ENCODE data around the gene SIX2. TPM values are rescaled to one million over a fixed set of nuclear protein-coding genes. Genes with fewer than 3 reads are reported as not detected.
A peak's percentile ranks its signal among the peaks of the same experiment; 100 is the strongest.

The SIX2 gene
- total RNA-seq, 2 experiments from 2014 or later: not detected

GRCh38 chr2:45033302-45033701 lies 24.1 kb upstream of the SIX2 start:
- Mint-ChIP-seq H3K27ac (no peak overlapping the region), H3K36me3 (ENCODE audit: low read depth) (no peaks in the 10 kb centered on the region), H3K27me3 (peaks cover 7% of the 10 kb centered on the region), H3K4me3 (no peak overlapping the region), H3K4me1 (no peaks in the 10 kb centered on the region), H3K9me3 (no peaks in the 10 kb centered on the region)
- ChIA-PET POLR2A (no interaction called here), CTCF (no interaction called here)
- DNase-seq: no peak

- ChIA-PET POLR2A (no interaction called here), CTCF (no interaction called here)
- Mint-ChIP-seq H3K4me3 (no peak overlapping the region), H3K4me1 (no peaks in the 10 kb centered on the region), H3K27ac (no peak overlapping the region), H3K9me3 (no peaks in the 10 kb centered on the region), H3K36me3 (ENCODE audit: low read depth) (no peaks in the 10 kb centered on the region), H3K27me3 (peaks cover 7% of the 10 kb centered on the region)
- DNase-seq: no peak
Observed at GRCh38 chr2:45031028-45031427, 21.8 kb upstream of the SIX2 start.

GRCh38 chr2:45030553-45030952 lies 21.3 kb upstream of the SIX2 start:
- no peaks in the 10 kb centered on the region for H3K36me3 Mint-ChIP-seq (ENCODE audit: low read depth)
- CTCF ChIA-PET: no interaction called here

GRCh38 chr2:45029215-45029614 lies 20.0 kb upstream of the SIX2 start:
- DNase-seq: no peak
- CTCF ChIA-PET: no interaction called here

More at GRCh38 chr2:45030553-45030952, 21.3 kb upstream of the SIX2 start:
- no peak for DNase-seq
- Mint-ChIP-seq H3K27ac (no peak overlapping the region), H3K4me3 (no peak overlapping the region), H3K27me3 (peaks cover 7% of the 10 kb centered on the region), H3K9me3 (no peaks in the 10 kb centered on the region), H3K4me1 (no peaks in the 10 kb centered on the region)
- POLR2A ChIA-PET: no interaction called here

GRCh38 chr2:45028276-45028675 lies 19.0 kb upstream of the SIX2 start:
- CTCF ChIA-PET: no interaction called here
- H3K4me3 Mint-ChIP-seq: no peak overlapping the region
- H3K27me3 Mint-ChIP-seq: peaks cover 8% of the 10 kb centered on the region
- POLR2A ChIA-PET: no interaction called here
- H3K36me3 Mint-ChIP-seq (ENCODE audit: low read depth): no peaks in the 10 kb centered on the region
- no peaks in the 10 kb centered on the region for H3K4me1 Mint-ChIP-seq
- H3K9me3 Mint-ChIP-seq: no peaks in the 10 kb centered on the region
- DNase-seq: no peak
- H3K27ac Mint-ChIP-seq: no peak overlapping the region

More at GRCh38 chr2:45029215-45029614, 20.0 kb upstream of the SIX2 start:
- H3K9me3 Mint-ChIP-seq: no peaks in the 10 kb centered on the region
- no peaks in the 10 kb centered on the region for H3K4me1 Mint-ChIP-seq
- POLR2A ChIA-PET: no interaction called here
- H3K36me3 Mint-ChIP-seq (ENCODE audit: low read depth): no peaks in the 10 kb centered on the region
- H3K4me3 Mint-ChIP-seq: no peak overlapping the region
- H3K27me3 Mint-ChIP-seq: peaks cover 11% of the 10 kb centered on the region
- no peak overlapping the region for H3K27ac Mint-ChIP-seq

- Mint-ChIP-seq H3K4me3 (no peak overlapping the region), H3K9me3 (no peaks in the 10 kb centered on the region), H3K4me1 (no peaks in the 10 kb centered on the region), H3K27me3 (peaks cover 10% of the 10 kb centered on the region), H3K36me3 (ENCODE audit: low read depth) (no peaks in the 10 kb centered on the region), H3K27ac (no peak overlapping the region)
- ChIA-PET POLR2A (no interaction called here), CTCF (no interaction called here)
- DNase-seq: no peak
Observed at GRCh38 chr2:45026924-45027450, 17.7 kb upstream of the SIX2 start.

GRCh38 chr2:45024600-45025291 lies 15.5 kb upstream of the SIX2 start:
- no peak for DNase-seq
- CTCF ChIA-PET: interaction anchor here (1.0 to 1.8 kb wide), 2 partner anchors 43 to 469 kb away, joined by 4 to 7 read pairs; no protein-coding TSS in a partner anchor
- Mint-ChIP-seq H3K9me3 (no peaks in the 10 kb centered on the region), H3K27ac (no peak overlapping the region), H3K4me3 (no peak overlapping the region), H3K4me1 (no peaks in the 10 kb centered on the region), H3K27me3 (peaks cover 13% of the 10 kb centered on the region), H3K36me3 (ENCODE audit: low read depth) (no peaks in the 10 kb centered on the region)
- POLR2A ChIA-PET: no interaction called here

GRCh38 chr2:45024097-45024496 lies 14.8 kb upstream of the SIX2 start:
- ChIA-PET POLR2A (no interaction called here), CTCF (interaction anchor here (1.0 to 1.8 kb wide), 2 partner anchors 42 to 470 kb away, joined by 4 to 7 read pairs; no protein-coding TSS in a partner anchor)
- Mint-ChIP-seq H3K4me1 (no peaks in the 10 kb centered on the region), H3K9me3 (no peaks in the 10 kb centered on the region), H3K27me3 (peaks cover 18% of the 10 kb centered on the region), H3K4me3 (no peak overlapping the region), H3K36me3 (ENCODE audit: low read depth) (no peaks in the 10 kb centered on the region), H3K27ac (no peak overlapping the region)
- DNase-seq: no peak

- H3K27ac Mint-ChIP-seq: no peak overlapping the region
- POLR2A ChIA-PET: no interaction called here
- H3K4me3 Mint-ChIP-seq: no peak overlapping the region
- CTCF ChIA-PET: no interaction called here
- no peaks in the 10 kb centered on the region for H3K9me3 Mint-ChIP-seq
- DNase-seq: no peak
- H3K36me3 Mint-ChIP-seq (ENCODE audit: low read depth): no peaks in the 10 kb centered on the region
- no peaks in the 10 kb centered on the region for H3K4me1 Mint-ChIP-seq
- H3K27me3 Mint-ChIP-seq: peaks cover 44% of the 10 kb centered on the region
Observed at GRCh38 chr2:45020439-45020838, 11.2 kb upstream of the SIX2 start.

- H3K36me3 Mint-ChIP-seq (ENCODE audit: low read depth): no peaks in the 10 kb centered on the region
- peaks cover 4% of the 10 kb centered on the region for H3K4me1 Mint-ChIP-seq
- H3K4me3 Mint-ChIP-seq: no peak overlapping the region
- no peaks in the 10 kb centered on the region for H3K9me3 Mint-ChIP-seq
- peaks cover 54% of the 10 kb centered on the region for H3K27me3 Mint-ChIP-seq
- H3K27ac Mint-ChIP-seq: no peak overlapping the region
- no peak for DNase-seq
- ChIA-PET POLR2A (no interaction called here), CTCF (no interaction called here)
Observed at GRCh38 chr2:45018023-45018422, 8.8 kb upstream of the SIX2 start.

GRCh38 chr2:45014831-45015230 lies 5.6 kb upstream of the SIX2 start:
- POLR2A ChIA-PET: no interaction called here
- Mint-ChIP-seq H3K27me3 (peaks cover 75% of the 10 kb centered on the region), H3K9me3 (no peaks in the 10 kb centered on the region), H3K27ac (no peak overlapping the region), H3K4me3 (no peak overlapping the region), H3K36me3 (ENCODE audit: low read depth) (no peaks in the 10 kb centered on the region), H3K4me1 (peaks cover 12% of the 10 kb centered on the region)
- CTCF ChIA-PET: no interaction called here
- no peak for DNase-seq

- H3K4me3 Mint-ChIP-seq: no peak overlapping the region
- H3K27ac Mint-ChIP-seq: no peak overlapping the region
- ChIA-PET POLR2A (interaction anchor here (0.5 to 1.0 kb wide), 2 partner anchors 12 to 60 kb away, joined by 3 read pairs; no protein-coding TSS in a partner anchor), CTCF (interaction anchor here (0.7 to 1.2 kb wide), 2 partner anchors 9 to 482 kb away, joined by 4 read pairs; no protein-coding TSS in a partner anchor)
- DNase-seq: peak; percentile 33
- H3K27me3 Mint-ChIP-seq: peaks cover 77% of the 10 kb centered on the region
- no peaks in the 10 kb centered on the region for H3K9me3 Mint-ChIP-seq
- peaks cover 17% of the 10 kb centered on the region for H3K4me1 Mint-ChIP-seq
- no peaks in the 10 kb centered on the region for H3K36me3 Mint-ChIP-seq (ENCODE audit: low read depth)
Observed at GRCh38 chr2:45014016-45014702, 4.9 kb upstream of the SIX2 start.

GRCh38 chr2:45013229-45014015 lies 4.2 kb upstream of the SIX2 start:
- CTCF ChIA-PET: interaction anchor here (0.7 to 1.2 kb wide), 3 partner anchors 8 to 572 kb away, joined by 3 to 4 read pairs (median 4); no protein-coding TSS in a partner anchor

More at GRCh38 chr2:45013229-45014015, 4.2 kb upstream of the SIX2 start:
- Mint-ChIP-seq H3K9me3 (no peaks in the 10 kb centered on the region), H3K27me3 (peaks cover 74% of the 10 kb centered on the region), H3K4me1 (peaks cover 21% of the 10 kb centered on the region), H3K4me3 (no peak overlapping the region), H3K27ac (no peak overlapping the region), H3K36me3 (ENCODE audit: low read depth) (no peaks in the 10 kb centered on the region)
- DNase-seq: no peak
- POLR2A ChIA-PET: interaction anchor here (0.5 to 1.0 kb wide), 2 partner anchors 11 to 59 kb away, joined by 3 read pairs; no protein-coding TSS in a partner anchor

Data from activated CD4-positive, alpha-beta memory T cell treated with anti-CD3 and anti-CD28 coated beads, Interleukin-2, amount 10 ng/mL, durations not matched to agents 7 days and 5 days (primary cell).